MM.1S (cell line): ENCODE data around the gene IZUMO3.

Experiments used
- DNase-seq: peaks from one replicate; pipeline ENCODE4 v3.0.0-alpha.2; 2015
- H2AFZ ChIP-seq: fragments of 300-600 bp; sonication (generic); 2 replicates; pipeline ENCODE4 v1.6.0; 2016; ENCODE audit warnings: antibody characterized with exemption, low read length
- H3F3A ChIP-seq: fragments of 300-600 bp; sonication (generic); 2 replicates; pipeline ENCODE4 v1.6.1; 2016; ENCODE audit warnings: mild to moderate bottlenecking, antibody characterized with exemption, low read length, moderate library complexity, mixed read lengths; ENCODE audit not compliant: insufficient read depth
- H3K27ac ChIP-seq: fragments of 300-600 bp; sonication (generic); 2 replicates; pipeline ENCODE4 v1.5.1; 2016; ENCODE audit warnings: mild to moderate bottlenecking, low read length
- H3K27me3 ChIP-seq: fragments of 300-600 bp; sonication (generic); replicated peaks from 2 replicates; pipeline ENCODE4 v1.6.0; 2016; ENCODE audit warnings: low read length; ENCODE audit not compliant: insufficient read depth
- H3K36me3 ChIP-seq: fragments of 300-600 bp; sonication (generic); replicated peaks from 2 replicates; pipeline ENCODE4 v1.6.1; 2016; ENCODE audit warnings: mild to moderate bottlenecking, low read length, mixed read lengths; ENCODE audit not compliant: insufficient read depth
- H3K4me1 ChIP-seq: fragments of 300-600 bp; sonication (generic); 2 replicates; pipeline ENCODE4 v1.6.1; 2016; ENCODE audit warnings: low read length, mixed read lengths
- H3K4me2 ChIP-seq: fragments of 300-600 bp; sonication (generic); 2 replicates; pipeline ENCODE4 v1.6.0; 2016; ENCODE audit warnings: low read depth, low read length
- H3K4me3 ChIP-seq: fragments of 300-600 bp; sonication (generic); 2 replicates; pipeline ENCODE4 v1.5.1; 2016; ENCODE audit warnings: low read length, mixed read lengths
- H3K79me2 ChIP-seq: fragments of 300-600 bp; sonication (generic); 2 replicates; pipeline ENCODE4 v1.6.1; 2016; ENCODE audit warnings: mixed run types, low read length, mixed read lengths
- H3K9ac ChIP-seq: fragments of 300-600 bp; sonication (generic); 2 replicates; pipeline ENCODE4 v1.6.1; 2016; ENCODE audit warnings: low read length, mixed read lengths
- H3K9me2 ChIP-seq: fragments of 300-600 bp; sonication (generic); replicated peaks from 2 replicates; pipeline ENCODE4 v1.6.1; 2016; ENCODE audit warnings: mild to moderate bottlenecking, low read length, mixed read lengths; ENCODE audit not compliant: insufficient read depth
- H3K9me3 ChIP-seq: fragments of 300-600 bp; sonication (generic); replicated peaks from 2 replicates; pipeline ENCODE4 v1.6.1; 2016; ENCODE audit warnings: mild to moderate bottlenecking, low read length, mixed read lengths; ENCODE audit not compliant: insufficient read depth
- H4K20me1 ChIP-seq: fragments of 300-600 bp; sonication (generic); 2 replicates; pipeline ENCODE4 v1.6.1; 2016; ENCODE audit warnings: mild to moderate bottlenecking, low read length, moderate library complexity, mixed read lengths; ENCODE audit not compliant: insufficient read depth
- EZH2 ChIP-seq: fragments of 300-600 bp; sonication (generic); optimal IDR thresholded peaks from 2 replicates; pipeline ENCODE3; 2017; ENCODE audit warnings: low read depth, mild to moderate bottlenecking, antibody characterized with exemption, low read length, mixed read lengths
- EZH2phosphoT487 ChIP-seq: fragments of 300-600 bp; sonication (generic); IDR thresholded peaks from 2 replicates; pipeline ENCODE4 v1.6.1; 2018; ENCODE audit warnings: antibody characterized with exemption, low read length
- TF ChIP-seq, protein P1 (sequence below): fragments of 300-600 bp; sonication (generic); IDR thresholded peaks from 2 replicates; pipeline ENCODE4 v1.5.1; 2016; ENCODE audit warnings: antibody characterized with exemption, low read length, mixed read lengths

IZUMO3 gene

GRCh38 chr9:24509850-24510249 lies 35.8 kb downstream of the IZUMO3 start:
- TF ChIP-seq, protein P1, sequence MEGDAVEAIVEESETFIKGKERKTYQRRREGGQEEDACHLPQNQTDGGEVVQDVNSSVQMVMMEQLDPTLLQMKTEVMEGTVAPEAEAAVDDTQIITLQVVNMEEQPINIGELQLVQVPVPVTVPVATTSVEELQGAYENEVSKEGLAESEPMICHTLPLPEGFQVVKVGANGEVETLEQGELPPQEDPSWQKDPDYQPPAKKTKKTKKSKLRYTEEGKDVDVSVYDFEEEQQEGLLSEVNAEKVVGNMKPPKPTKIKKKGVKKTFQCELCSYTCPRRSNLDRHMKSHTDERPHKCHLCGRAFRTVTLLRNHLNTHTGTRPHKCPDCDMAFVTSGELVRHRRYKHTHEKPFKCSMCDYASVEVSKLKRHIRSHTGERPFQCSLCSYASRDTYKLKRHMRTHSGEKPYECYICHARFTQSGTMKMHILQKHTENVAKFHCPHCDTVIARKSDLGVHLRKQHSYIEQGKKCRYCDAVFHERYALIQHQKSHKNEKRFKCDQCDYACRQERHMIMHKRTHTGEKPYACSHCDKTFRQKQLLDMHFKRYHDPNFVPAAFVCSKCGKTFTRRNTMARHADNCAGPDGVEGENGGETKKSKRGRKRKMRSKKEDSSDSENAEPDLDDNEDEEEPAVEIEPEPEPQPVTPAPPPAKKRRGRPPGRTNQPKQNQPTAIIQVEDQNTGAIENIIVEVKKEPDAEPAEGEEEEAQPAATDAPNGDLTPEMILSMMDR: no peak
- DNase-seq: no peak
- no peaks in the 10 kb centered on the region for H3K4me1 ChIP-seq
- no peaks in the 10 kb centered on the region for H3K27me3 ChIP-seq
- H3K9ac ChIP-seq: no peak overlapping the region
- H3K9me3 ChIP-seq: no peaks in the 10 kb centered on the region
- H3K4me3 ChIP-seq: no peak overlapping the region
- H3F3A ChIP-seq: no peaks in the 10 kb centered on the region
- H3K4me2 ChIP-seq: no peak overlapping the region
- H3K79me2 ChIP-seq: no peaks in the 10 kb centered on the region
- H3K27ac ChIP-seq: no peak overlapping the region
- H3K9me2 ChIP-seq: no peaks in the 10 kb centered on the region
- H3K36me3 ChIP-seq: no peaks in the 10 kb centered on the region
- H2AFZ ChIP-seq: no peak overlapping the region
- no peaks in the 10 kb centered on the region for H4K20me1 ChIP-seq

DNA sequence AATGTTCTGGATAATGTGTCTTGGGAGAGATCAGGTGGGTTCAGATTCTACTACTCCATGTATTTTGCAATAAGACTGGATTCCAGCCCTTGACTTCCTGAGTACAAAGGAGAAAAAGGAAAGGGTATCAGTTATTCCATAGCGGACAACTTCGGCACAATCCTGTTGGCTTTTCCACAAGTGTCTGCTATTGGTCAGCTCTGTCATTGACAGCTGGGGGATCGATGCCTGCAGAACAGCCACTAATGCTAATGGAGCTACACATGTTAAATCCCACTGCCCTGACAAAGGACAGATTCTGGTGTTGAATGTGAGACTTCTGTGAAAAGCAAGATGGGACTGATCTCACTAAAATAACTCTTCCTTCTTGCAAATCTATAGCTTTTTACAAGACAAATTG lies 41.2 kb downstream of the IZUMO3 start:
- TF ChIP-seq EZH2: no peak
- TF ChIP-seq EZH2phosphoT487: no peak
- TF ChIP-seq, protein P1: no peak
- Histone ChIP-seq H3K79me2 (no peaks in the 10 kb centered on the region), H3K9ac (no peak overlapping the region), H2AFZ (no peak overlapping the region), H3K4me1 (no peaks in the 10 kb centered on the region), H3F3A (no peaks in the 10 kb centered on the region), H4K20me1 (no peaks in the 10 kb centered on the region), H3K4me3 (no peak overlapping the region), H3K9me2 (no peaks in the 10 kb centered on the region), H3K9me3 (no peaks in the 10 kb centered on the region), H3K36me3 (no peaks in the 10 kb centered on the region), H3K4me2 (no peak overlapping the region), H3K27me3 (no peaks in the 10 kb centered on the region), H3K27ac (no peak overlapping the region)
- DNase-seq: no peak

DNA sequence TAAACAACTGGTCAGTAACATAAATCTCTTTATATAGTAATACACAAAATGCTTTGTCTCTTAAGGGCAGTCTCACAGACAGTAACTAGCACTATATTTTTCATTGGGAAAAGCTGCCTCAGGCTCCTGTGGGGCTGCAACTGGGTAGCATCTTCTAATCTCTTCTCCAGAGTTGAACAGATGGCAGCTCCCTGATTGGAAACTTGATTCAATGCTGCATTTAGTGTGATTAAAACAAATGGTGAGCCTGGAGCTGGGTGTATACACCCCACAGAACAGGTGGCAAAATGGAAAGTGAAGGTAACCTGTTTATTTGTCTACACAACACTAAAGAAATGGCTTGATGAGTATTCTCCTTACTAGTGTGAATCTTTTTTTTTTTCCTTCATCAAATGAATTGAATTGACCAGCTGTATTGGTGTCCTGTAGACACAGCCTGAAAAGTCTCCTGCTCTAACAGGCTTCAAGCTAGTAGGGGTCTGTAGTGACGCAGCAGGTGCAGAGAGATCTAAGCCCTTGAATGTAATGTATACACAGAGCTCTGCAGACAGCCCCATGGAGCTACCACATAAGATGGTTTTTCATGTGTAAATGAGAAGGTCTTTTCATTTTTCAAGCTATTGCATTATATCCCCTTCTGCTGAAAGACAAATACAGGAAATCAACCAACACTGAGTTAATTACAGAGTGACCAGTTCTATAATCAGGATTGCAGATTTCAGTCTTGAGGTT lies 43.3 kb downstream of the IZUMO3 start:
- no peak for TF ChIP-seq EZH2
- TF ChIP-seq EZH2phosphoT487: no peak
- TF ChIP-seq, protein P1: no peak
- Histone ChIP-seq H3K4me2 (no peak overlapping the region), H4K20me1 (no peaks in the 10 kb centered on the region), H3K4me1 (no peaks in the 10 kb centered on the region), H3K27me3 (no peaks in the 10 kb centered on the region), H3K4me3 (no peak overlapping the region), H3F3A (no peaks in the 10 kb centered on the region), H3K79me2 (no peaks in the 10 kb centered on the region), H3K9me3 (no peaks in the 10 kb centered on the region), H2AFZ (no peak overlapping the region), H3K9me2 (no peaks in the 10 kb centered on the region), H3K9ac (no peak overlapping the region), H3K36me3 (no peaks in the 10 kb centered on the region), H3K27ac (no peak overlapping the region)
- no peak for DNase-seq
